GM10847 (cell line): ENCODE measurements around the gene TMEM272.

ENCODE experiments used
- POLR2A ChIP-seq: IDR thresholded peaks from 2 replicates; pipeline ENCODE4 v1.6.1; 2011; ENCODE audit not compliant: insufficient read length; ENCODE audit errors: extremely low read depth

TMEM272 gene

DNA sequence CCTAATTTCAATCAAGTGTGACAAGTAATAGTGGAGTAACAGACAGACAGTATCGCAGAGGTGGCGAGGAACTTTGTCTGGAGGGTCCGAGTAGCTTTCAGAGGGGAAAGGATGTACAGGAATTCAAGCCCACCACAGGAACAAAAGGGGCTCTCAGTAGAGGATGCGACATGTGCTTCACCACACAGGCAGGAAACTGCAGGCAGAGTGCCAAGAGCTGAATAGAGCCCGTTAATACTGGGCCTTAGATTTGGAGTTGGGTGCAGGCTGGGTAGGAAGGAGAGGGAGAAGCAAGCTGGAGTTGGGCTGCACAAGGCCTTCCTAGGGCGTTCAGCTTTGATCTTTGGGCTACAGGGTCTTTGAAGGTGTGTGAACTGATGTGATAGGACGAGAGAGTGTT lies 18.0 kb upstream of the TMEM272 start:
- no peak for TF ChIP-seq POLR2A

DNA sequence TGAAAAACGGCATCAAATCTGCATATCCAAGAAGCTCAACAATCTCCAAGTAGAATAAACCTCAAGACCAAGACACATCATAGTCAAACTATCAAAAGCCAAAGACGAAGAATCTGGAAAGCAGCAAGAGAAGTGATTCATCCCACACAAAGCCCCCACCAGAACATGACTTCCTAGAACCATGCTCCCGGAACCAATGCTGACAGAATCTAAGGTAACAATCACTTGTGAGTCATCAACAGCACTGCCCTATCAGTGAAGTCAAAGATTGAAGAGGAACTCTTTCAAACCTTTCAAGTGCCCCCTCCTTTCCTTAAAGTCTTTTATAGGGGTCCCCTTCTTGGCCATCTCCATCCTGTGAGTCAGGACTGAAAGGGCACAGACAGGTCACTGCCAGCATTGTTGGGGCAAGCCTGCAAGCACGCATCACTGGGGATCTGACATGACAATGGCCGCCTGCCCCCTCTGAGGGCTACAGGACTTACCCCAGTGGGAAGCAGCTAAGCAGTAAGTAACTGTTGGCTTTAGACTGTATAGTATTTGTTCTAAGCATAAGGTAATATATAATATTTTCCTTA lies 16.8 kb upstream of the TMEM272 start, which contains the start of gene CCDC70:
Gene CCDC70, plus strand, starts transcription at position 247 of the 578 bp plus-strand sequence. CDS start 3,443 bp downstream, outside the sequence.
- TF ChIP-seq POLR2A = no peak

DNA sequence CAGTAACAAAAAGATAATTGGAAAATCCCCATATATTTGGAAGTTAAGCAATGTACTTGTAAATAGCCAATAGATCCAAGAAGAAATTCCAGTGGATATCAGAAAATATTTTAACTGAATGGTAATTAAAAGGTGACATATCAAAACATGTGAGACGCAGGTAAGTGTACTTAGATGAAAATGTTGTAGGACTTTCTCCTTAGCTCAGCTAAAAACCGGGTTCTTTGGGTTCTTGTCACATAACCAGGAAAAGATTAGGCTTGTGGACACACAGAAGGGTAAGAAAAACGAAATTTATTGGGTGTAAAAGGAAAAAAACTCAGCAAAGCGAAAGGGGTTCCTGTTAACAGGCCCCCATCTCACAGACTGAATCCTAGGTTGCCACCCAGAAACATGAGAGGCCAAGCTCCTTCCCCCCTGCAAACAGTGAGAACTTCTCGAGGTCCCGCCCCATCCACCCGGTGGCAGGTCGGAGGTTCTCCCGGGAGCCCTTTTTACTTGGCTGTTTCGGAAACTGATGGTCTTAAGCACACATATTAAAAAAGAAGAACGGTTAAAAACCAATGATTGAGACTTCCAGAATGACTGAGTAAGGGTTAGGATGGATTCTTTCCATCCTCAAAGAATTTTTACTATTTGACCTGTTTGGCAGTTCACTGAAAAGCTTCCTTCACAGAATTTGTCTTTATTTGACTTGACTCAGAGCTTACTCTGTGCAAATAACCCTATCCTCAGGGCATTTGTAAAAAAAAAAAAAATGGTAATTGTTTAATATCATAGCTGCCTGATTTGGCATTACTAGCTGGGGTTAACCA lies 13.7 kb upstream of the TMEM272 start:
- no peak for TF ChIP-seq POLR2A

DNA sequence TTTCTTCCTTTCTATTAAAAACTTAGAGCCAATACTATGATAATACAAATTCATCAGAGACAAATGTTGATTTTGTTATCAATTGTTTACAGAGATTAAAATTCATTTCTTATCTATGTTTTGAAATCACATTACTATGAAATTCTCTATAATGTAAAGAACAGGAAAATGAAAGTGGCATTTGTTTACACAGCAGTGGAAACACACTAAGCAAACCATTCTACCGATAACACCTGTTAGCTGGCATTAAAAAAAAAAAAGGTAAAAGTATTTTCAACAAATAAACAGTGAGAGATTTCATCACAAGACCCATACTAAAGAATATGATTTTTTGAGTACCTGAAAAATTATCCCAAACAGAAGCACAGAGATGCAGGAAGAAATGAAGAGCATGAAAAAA lies 12.0 kb upstream of the TMEM272 start:
- TF ChIP-seq POLR2A = no peak

DNA sequence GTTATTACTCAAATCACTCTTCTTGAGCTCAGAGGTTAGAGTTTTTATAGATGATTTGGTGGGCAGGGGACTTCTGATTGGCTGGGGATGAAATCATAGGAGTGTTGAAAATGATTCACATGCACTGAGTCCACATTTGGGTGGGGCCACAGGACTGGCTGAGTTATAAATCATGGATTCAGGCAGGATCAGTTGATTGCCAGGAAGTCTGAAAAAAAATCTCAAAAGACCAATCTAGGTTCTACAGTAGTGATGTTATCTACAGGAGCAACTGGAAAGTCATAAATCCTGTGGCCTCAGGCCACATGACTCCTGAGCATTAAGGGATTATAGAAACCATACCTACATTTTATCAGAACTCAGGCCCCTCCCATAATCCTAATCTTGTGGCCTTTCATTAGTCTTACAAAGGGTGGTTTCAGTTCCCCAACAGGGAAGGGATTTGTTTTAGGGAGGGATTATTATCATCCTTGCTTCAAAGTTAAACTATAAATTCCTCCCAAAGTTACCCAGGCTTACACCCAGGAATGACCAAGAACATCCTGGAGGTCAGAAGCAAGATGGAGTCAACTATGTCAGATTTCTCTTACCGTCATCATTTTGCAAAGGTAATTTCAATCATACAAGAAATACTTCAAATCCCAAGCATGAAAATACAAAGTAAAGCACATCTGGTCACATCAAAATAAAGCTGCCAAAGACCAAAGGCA lies 11.2 kb upstream of the TMEM272 start:
- TF ChIP-seq POLR2A = no peak

DNA sequence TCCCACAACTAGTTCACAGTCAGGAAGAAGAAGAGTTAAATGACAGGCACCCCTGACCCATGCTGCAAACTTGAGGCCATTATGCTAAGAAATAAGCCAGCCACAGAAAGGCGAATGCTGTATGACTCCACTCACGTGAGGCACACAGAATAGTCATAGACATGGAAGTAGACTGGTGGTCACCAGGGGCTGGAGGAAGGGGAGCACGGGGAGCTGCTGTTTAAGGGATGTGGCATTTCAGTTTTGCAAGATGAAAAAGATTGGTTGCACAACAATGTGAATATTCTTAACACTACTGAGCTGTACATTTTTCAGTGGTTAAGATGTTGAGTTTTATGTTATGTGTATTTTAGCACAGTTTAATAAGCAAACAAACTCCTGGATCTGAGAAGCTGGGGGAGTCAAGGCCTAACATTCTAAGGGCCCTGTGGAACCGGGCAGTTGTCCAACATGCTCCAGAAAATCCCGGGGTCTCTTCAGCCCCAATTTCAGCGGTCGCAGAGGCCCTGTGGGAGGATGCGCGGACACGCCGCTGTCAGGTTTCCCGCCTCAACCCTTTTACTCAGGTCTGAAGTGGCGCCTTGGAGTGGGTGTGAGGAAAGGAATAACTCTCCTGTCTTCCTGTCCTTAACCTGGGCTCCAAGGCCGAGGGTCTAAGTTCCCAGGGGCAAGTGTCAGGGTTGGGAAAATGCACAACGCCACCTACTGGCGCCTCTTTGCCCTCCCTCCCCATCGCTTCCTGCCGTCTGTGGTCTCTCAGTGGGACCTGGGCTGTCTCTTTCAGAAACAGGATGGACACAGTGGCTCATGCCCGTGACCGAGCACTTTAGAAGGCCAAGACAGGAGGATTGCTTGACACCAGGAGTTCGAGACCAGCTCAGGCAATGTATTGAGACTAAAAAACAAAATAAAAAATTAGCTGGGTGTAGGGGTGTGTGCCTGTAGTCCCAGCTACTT lies 4.4 kb upstream of the TMEM272 start:
- TF ChIP-seq POLR2A = no peak

DNA sequence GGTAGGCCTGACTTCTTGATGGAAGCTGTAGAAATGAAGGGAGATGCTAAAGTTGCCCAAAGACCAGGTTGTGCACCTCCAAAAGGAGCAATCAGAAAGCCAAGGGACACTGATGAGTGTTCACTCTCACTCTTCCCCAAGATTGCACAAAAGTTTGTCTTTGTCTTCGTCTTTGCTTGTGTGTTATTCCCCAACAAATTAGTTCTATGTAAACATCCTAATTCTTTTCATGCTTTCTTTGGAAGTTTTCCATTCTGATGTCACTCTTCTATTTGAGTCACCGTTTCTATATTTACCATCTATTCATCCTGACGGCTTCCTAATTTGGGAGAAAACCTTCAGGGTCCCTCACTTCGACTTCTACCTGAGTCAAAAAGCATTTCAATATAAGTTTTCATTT lies 3.7 kb upstream of the TMEM272 start:
- no peak for TF ChIP-seq POLR2A

DNA sequence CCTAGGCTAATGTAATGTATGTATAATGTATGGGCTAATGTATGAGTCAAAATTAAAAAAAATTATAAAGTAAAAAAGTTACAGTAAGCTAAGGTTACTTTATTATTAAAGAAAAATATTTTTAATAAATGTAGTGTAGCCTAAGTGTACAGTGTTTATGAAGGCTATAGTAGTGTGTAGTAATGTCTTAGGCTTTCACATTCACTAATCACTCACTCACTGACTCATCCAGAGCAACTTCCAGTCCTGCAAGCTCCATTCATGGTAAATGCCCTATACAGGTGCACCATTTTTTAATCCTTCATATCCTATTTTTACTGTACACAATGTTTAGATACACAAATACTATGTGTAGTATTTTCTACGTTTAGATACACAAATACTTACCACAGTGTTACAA lies 1.8 kb upstream of the TMEM272 start:
- no peak for TF ChIP-seq POLR2A

DNA sequence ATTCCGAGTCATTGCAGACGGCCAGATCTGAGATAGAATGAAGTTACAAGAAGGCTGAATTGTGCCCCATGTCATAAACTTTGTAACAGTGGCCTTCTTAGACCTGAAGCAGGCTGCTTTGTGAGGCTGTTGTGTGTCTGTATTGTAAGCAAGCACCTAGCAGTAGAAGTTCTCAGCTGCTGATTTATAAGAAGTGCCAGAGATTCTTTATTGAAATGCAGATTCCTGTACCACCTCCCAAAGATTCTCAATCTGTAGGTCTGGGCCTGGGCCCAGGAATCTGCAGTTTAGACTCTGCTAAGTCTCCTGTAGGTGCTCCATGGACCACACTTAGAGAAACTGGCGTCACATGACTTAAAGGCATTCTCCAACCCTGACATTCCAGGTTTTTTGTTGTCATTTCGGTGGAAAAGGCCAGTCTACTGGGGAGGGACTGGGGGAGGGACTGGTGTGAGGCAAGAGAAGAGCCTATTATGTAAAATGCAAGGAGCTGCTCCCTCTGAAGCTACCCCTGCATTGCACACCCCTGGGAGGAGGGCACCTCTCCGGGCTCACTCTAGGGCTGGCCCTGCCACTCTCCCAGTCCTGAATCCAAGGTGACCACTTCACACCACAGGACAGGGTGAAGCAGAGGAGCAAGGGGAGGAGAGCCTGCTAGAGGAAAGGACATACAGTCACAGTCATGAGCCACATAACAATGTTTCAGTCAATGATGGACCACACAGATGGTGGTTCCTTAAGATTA lies 769 bp upstream of the TMEM272 start:
- no peak for TF ChIP-seq POLR2A

DNA sequence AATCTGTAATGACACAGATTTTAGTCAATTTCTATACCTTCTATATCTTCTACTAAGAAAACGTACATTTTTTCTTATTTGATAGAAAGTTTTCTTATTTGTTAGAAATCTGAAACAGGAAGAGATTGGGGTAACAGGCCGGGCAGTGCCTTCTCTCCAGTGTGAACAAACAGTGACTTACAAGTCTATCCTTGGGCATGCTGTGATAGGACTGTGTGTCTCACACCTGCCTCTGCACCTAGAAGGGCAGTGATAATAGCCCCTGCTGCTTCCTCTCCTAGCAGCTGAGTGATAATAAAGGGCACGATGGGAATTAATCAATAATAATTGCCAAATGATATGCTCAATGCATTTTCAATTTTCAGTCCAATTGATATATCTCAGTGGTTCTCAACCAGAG lies 1.4 kb downstream of the TMEM272 start:
- no peak for TF ChIP-seq POLR2A

DNA sequence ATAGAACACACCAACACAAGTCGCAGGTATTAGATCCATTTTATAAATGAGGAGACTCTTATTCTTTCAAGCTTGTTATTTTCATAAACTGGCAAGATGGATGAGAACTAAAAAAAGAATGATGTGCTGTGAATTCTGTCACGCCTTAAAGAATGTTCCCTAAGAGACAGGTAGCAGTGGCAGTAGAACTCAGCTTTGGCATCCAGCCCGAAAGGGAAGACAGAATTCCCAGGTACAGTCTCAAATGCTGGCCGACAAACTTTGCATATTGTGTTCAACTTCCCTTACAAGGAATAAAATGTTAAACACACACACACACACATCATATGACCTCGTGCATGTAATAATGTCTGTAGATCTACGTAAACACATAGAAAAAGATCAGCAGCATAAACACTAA lies 3.2 kb downstream of the TMEM272 start:
- no peak for TF ChIP-seq POLR2A

DNA sequence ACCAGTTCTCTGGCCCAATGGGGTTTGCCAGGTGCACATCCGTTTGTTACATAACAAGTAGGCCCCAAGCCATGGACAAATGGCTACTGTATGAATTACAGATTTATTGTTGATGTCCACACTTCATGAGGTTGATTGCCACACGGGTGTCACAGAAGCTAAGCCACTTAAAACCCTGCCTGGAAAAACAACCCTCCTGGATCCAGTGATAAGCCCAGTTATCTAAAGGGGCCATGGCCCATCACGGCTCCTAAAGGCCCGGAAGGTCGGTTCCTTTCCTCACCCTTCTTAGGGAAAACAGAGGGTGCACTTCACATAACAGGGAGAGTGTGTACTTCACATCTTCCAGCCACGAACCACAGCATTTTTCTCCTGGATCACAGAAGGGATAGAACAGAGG lies 4.1 kb downstream of the TMEM272 start:
- TF ChIP-seq POLR2A = no peak

DNA sequence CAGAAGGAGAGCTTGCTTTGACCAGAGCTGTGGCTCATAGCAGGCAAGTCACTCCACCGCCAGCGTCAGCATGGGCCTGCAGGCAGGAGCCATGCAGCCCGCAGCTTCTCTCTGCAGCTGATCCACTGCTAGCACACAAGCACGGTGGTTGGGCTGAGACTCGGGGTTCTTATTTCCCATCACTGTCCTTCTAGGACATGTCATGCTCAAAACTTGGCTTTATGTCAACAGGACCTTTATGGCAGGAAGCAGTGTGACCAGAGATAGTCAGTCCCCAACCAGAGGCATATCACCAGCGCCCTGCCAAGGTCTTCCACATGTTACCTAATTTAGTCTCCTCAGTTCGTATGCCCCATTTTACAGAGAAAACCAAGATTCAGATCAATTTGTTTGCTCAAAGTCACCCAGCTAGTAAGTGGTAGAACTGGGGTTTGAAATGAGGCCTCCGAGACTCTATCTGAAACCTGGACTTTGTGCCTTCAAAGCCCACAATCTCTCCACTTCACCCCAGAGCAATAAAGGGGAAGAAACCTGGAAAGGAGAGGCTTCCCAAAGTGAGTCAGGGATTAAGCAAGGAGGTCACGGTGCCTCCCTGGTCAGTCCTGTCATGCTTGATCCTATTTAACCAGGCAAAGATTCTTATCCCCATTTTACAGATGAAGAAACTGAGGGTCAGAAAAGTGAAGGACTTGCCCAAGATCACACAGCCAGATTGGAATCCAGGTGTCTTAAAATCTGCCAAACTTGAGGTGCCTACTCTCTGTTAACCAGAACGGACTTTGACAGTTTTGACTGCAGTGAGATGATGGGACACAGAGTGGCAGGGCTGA lies 5.1 kb downstream of the TMEM272 start:
- TF ChIP-seq POLR2A = no peak
